COLO668 (cell line): ENCODE results near the gene CTNNA2.

Experiments used
- DNase-seq: peaks from one replicate; lab custom pipeline; 2025; ENCODE audit not compliant: unreplicated experiment; lab: John Stamatoyannopoulos, UW

CTNNA2 gene

DNA sequence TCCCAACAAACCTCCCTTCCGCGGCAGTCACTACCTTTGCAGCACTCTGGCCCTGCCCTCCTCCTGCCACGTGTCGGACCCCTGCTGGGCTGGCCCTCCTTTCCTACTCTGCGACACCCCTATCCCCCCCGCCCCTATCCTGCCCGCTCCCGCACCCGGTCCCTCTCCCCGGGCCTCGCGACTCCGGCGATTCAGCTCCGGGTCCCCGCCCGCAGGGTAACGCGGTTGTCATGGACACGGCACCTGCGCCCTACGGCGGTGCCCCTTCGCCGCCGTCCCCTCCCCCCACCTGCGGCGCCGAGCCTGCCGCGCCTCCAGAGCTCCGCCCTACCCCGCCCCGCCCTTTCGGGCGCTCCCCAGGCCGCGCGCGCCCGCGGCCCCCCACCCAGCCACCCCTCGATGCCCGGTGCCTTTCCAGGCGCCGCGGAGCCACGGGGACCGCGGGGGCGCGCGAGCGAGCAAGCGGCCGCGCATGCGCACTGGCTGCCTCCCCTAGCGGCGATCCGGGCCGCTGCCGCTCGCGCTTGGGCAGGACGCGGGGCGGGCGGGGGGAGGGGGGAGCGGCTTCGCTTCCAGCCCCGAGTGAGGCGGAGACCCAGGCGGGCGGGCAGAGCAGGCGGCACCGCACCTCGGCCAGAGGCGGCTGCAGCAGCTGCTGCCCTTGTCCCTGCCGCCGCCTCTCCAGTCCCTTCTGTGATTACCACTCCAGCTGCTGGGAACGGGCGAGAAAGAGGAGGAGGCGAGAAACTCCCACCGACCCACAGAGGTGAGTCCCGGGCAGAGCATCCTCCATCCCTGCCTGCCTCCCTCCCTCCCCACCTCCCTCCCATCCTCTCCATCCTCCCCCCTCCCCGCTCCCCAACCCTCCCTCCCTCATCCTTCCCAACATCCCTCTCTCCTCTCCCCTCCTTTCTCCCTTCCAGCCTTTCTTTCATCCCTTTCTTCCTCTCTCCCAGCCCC, at the start of gene CTNNA2:
CTNNA2 (plus strand) TSS at position 610 of the 960 bp plus-strand sequence.
- peak; percentile 93 for DNase-seq

DNA sequence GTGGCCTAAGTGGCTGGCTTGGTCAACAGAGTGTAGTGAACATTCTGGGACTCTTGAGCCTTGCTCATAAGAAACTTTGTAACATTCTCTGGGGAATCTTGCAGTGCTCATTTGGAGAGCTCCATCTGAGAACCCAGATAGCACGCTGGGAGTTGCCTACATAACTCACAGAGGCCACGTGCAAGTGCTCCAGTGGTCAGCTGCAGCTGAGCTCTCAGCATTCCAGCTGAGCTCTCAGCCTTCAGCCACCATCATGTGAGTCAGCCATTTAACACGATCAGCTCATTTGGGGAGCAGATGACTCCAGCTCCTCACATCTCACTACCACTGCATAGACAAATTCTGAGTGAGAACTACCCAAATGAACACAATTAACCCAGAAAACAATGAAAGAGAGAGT, 25.5 kb upstream of the CTNNA2 start:
- DNase-seq, result no peak

DNA sequence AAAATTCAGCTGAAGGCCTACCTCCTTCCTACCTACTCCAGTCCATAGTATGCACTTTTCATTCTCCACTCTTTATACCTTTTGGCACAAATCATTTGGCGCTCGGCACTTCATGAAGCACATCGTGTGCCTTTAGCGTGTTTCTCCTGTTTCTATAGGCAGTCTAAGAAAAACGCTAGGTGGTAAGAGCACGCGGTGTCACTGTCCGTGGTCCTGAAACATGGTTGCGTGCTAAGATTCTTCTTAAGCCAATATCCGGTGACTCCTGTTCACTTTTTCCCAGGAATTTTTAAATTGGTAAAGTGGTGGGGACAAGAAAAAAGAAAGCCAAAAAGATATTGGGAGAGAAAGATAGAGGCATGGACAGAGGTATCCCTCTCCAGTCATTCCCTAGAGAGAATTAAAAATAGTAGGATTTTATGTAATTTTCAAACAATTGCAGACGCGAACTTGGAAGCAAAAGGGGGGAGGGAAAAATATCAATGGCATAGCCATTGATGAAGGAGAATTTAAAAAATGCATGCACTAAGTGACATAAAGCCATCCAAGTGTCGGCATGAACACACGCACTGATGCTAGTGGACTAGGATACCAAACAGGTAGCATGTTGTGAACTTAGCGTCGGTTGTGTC, 1.4 kb upstream of the CTNNA2 start:
- no peak for DNase-seq

DNA sequence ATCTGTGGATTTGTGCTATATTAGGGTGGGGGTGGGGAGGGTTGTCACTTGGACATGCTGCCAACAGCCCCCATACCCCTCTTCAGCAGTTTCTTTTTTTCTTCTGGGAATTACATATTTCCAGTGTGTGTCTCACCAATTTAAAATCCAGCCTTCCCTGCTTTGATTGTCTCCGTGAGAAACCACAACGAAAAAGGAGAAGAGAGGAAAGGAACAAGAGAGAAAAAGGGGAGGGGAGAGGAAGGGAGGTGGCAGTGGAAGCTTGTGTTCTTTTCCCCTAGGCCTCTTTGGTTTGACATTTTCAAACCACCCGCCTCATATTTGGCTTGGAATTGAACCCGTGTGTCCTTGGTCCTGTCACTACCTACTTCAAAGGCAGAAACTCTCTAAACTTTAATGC, 860 bp downstream of the CTNNA2 start:
- no peak for DNase-seq

DNA sequence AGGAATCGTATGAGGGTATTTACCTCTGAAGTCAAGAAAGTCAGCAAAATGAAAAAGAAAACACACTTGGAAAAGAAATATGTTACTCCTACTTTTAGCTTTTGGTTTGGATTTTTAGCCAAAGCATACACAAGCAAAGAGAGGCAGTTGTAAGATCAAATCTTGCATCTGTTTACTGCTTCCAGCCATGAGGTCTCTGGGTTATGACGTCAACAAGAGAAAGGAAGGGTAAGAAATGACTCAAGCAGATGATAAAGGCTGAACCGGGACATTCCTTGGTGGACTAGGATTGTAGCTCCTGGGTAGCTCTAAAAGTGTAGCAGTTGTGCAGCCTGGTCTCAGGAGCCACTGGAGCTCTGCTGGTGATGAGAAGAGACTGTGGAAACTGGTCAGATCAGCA, 16.8 kb downstream of the CTNNA2 start:
- no peak for DNase-seq

DNA sequence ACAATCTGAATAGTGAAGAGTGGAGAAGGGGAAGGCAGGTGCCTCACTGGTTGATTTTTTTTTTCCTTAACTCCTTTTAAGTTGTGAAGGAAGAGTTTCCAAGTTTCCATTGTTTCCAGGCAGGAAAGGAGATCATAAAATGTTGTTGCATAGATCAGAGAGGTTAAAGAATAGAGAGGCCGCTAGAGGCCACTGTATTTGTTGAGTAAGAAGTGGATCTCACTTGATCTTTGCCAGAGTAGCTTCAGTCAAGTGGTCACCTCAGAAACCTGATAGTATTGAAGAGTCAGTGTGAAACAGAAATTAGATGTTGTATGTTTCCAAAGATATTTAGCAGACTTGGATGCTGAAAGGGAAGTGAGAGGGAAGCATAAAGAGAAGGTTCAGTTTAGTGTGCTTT, 17.6 kb downstream of the CTNNA2 start:
- no peak for DNase-seq

DNA sequence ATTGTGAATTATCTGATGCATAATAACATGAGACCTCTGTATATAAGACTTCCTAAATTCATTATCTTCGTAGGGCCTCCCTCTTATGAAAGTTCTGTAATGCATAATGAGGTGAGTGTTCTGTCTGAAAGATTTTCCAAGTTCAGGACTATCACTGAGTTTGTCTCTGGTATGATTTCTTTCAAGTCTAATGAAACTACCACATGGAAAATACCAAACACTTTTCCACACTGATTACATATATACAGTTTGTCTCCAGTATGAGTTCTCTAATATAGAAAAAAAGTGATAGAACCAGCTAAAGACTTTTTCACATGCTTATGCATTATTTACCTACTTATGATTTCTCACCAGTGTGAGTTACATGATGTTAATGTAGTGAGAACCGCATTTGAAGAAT, 34.7 kb downstream of the CTNNA2 start:
- no peak for DNase-seq

DNA sequence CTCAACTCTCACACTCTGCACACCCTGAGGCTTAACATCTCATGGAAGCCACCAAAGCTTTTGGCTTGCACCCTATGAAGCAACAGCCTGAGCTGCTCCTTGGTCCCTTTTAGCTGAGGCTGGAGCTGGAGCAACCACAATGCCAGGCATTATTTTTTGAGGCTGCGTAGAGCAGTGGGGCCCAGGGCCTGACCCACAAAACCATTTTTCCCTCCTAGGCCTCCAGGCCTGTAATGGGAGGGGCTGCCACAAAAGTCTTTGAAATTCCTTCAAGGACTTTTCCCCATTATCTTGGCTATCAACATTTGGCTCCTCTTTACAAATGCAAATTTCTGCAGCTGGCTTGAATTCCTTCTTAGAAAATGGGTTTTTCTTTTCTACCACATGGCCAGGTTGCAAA, 39.8 kb downstream of the CTNNA2 start:
- DNase-seq, result no peak

DNA sequence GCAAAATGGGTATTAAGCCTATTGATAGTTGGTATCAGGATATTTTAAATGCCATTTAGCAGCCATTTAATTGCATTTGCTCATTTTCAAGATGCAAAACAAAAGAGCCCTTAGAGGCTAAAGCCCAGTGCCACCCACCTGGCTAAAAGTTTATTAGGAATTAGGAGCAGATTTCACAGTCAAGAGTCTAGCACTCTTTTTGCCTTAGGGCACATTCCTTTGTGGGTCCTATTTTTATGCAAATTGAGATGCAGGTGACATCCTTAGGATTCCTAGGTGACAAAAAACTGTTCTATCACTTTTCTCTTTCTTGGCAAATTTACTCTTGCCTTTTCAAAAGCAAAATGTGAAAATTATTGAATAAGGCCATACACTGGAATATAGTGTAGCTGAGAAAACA, 42.0 kb downstream of the CTNNA2 start:
- no peak for DNase-seq

DNA sequence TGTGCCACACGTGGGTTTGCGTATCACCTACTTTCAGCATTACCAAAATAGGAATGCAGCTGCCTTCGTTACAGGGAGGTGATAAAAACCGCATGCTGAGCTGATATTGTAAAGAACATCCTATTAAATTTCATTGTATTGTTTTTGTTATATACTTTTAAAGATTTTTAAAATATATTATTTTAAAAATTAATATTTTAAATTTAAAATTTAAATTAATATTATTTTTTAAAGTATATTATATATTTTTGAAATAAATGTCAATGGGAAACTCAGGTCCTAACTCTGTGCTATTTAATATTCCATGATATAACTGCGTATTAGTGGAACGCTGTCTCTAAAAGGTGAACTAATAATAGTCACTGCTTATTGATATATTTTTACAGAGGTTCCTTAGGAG, 51.2 kb downstream of the CTNNA2 start:
- DNase-seq, result no peak

DNA sequence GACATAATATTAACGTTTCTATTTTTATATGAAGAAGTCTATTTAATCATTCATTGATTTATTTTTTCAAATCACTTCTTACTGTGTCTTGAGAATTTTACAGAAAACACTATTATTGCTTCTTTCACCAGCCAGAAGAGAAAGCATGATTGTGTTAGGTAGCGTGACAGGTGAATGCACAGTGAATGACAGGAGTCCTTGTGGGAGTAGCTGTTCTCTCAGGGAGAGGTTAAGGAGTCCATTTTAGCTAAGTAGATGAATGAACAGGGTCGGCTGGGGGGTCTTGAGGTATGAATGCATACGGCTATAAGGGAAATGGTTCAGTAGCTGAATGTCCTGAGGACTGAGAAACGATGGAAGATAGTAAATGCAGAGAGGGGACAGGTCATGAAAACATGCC, 56.2 kb downstream of the CTNNA2 start:
- DNase-seq, result no peak

DNA sequence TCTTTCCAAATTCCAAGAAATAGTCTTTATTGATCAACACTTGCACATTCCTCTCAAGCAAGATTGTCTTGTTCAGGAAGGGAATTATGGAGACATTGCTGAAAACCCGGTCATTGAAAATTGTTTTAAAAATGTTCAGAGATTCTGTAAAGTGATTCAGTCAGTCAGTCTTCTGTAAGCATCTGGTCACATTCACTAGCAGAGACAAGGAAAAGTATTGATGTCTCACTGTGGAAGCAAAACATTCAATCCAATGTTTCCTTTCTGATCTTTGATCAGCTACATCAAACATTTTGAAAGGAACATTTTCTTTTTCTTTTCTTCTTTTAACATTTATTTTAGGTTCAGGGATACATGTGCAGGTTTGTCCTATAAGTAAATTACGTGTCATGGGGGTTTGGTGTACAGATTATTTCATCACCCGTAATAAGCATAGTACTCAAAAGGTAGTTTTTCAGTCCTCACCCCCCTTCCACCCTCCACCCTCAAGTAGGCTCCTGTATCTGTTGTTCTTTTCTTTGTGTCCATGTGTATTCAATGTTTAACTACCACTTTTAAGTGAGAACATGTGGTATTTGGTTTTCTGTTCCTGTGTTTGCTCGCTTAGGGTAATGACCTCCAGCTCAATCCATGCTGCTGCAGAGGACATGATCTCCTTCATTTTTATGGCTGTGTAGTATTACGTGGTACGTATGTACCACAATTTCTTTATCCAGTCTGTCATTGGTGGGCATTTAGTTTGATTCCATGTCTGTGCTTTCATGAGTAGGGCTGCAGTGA, 61.2 kb downstream of the CTNNA2 start:
- no peak for DNase-seq

DNA sequence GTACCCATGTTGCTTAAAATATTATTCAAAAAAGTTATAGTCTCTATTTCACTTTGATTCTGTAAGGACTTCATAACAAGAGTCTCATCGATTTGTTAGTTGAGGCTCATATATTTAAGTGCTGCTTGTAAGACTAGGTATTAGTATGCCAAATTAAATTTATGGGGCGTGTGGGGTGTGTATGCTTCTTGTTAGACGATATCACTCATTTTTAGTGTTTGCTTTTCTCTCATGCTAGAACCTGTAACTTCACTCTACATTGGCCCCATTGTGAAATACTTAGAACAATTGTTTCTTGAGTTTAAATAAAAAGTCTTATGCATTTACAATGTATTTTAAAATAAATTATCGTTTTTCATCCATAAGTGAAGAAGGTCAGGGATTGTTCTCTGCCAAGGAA, 63.6 kb downstream of the CTNNA2 start:
- DNase-seq, result no peak

DNA sequence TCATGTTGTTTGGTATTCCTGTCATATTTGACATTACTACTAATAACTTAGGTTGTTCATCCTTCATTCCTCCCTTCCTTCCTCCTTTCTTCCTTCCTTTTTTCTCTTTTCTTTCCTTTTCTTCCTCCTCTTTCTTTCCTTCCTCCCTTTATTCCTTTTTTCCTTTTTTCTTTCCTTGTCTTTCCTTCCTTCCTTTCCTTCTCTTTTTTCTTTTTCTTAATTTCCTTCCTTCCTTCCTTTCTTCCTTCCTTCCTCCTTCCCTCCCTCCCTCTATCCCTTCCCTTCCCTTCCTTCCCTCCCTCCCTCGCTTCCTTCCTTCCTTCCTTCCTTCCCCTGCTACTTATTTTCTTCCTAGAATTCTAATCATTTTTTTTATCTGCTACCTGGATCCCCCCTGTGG, 66.1 kb downstream of the CTNNA2 start:
- DNase-seq, result no peak

DNA sequence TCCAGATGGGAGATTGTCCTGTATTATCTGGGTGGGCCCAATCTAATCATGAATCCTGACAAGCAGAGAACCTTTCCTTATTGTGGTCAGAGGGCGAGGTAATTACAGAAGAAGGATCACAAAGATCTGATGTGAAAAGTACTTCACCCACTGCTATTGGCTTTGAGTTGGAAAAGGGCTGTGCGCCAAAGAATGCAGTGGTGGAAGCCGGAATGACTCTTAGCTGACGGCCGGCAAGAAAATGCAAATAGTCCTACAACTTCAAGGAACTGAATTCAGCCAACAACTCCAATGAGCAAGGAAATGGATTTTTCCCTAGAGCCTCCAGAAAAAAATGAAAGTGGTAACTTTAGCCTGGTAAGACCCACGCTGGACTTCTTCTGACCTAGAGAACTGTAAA, 67.3 kb downstream of the CTNNA2 start:
- no peak for DNase-seq

DNA sequence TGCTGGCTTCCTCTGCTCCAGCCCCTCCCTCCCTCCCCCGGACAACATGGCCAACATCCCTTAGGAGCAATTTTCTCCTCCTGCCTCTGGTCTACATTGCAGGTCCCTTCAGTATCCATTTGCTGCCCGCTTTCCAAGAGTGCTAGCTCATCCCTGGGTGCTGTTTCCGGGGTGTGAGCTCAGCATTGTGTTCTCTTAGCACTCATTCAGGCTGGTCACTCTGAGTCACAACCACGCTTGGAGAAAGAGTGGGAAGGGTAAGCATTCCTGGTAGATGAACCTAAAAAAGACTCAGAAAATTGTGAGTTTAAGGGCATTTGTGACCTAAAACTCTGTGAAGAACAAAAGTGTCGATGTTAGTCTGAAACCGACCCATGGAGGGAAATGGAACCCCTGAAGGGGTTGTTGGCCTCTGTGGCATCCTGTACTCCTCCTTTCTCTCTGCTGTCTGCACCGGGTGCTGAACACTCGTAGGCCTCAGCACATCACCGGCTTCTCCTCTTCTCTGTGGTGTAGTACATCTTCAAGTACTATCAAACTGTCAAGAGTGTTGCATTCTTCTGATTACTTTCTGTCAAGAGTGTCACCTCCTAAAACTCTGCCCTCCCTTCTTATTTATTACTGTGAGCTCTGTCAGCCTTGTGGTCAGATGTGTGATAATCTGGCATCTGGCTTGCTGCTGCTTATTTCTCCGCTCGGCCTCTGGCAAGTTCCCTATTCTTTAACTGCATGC, 73.0 kb downstream of the CTNNA2 start:
- no peak for DNase-seq

DNA sequence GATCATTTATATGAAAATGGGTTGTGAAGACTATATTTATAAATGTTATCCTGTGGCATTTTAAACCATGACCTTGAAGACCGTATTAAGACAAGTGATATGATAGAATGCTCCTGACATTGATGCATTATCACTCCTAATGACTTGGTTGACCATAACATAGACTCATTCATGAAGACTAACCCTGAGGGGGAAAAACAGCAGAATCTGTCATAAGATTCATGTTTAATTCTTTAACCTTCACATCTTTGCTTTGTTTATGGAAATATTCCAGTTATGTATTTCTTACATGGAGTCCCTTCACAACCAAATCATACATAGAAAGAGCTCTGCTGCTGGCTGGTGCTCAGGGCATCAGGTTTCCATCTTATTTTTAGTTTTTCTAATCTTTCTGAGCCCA, 78.4 kb downstream of the CTNNA2 start:
- DNase-seq, result no peak

DNA sequence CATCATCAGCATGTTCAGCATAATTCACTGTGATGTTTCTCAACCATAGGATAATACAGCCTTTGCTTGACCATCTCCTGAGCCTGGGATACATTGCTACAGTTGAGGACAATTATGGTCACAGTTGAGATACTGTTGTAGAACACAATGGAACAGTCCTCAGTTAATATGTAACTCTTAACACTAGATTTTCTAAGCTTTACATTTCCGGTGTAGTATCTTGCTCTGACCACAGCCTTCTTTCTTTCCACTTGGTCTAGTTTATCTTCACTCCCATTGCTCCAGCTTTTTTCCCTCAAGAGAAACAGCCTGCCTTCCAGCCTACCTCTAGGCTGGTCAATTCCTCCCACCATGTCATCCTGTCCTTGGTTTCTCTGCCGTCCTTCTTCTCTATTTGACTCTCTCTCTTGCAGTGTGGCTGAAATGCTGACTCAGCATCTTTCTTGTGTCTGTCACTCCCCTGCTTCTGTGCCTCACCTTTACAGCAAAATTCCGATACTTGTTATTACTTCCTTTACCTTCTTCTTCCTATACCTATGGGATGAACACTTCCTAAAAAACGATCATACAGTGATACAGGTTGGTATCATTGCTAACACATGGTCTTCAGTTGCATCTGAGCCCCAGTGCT, 80.5 kb downstream of the CTNNA2 start:
- no peak for DNase-seq

DNA sequence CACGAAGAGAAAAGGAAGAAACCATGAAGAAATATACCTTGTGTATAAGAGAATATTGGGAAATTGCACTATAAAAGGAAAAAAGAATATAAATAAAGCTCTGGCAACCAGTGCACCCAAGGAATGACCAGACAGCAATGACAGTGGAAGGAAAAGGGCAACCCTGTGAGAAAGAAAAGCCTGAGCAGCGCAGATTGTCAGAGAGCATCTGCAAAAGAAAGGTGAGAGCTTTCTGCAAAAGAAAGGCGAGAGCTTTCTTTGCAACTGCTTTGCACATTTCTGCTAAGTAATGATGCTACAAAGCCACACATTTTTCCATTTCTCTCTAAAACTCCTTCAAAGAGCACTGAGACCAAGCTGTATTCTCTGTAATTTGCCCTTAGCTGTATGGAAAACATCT, 83.6 kb downstream of the CTNNA2 start:
- no peak for DNase-seq

DNA sequence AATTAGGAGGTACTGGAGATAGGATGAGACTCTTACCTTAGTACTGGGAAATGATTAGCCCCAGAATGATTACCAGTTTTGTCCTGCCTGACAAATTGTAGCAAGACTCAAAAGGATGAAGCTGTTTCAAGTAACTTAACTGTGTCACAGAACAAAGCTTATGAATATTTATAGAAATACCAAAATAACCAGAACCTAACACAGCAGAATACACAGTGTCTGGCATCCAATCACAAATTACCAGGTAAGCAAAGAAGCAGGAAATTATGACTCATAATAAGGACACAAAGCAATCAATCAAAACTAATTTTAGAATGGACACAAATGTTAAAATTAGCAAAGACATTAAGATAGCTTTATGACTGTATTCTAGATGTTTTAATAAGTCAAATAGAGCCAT, 91.9 kb downstream of the CTNNA2 start:
- DNase-seq, result no peak
